KMS-11 (cell line): ENCODE data around the gene OR5H1.

ENCODE experiments used
- H2AFZ ChIP-seq: fragments of 200-600 bp; sonication (generic); 2 replicates; pipeline ENCODE4 v1.6.1; 2016; ENCODE audit warnings: antibody characterized with exemption, mixed run types, low read depth
- H3K27ac ChIP-seq: fragments of 200-600 bp; sonication (generic); 2 replicates; pipeline ENCODE4 v1.6.1; 2016; ENCODE audit warnings: mild to moderate bottlenecking, mixed run types
- H3K27me3 ChIP-seq: fragments of 200-600 bp; sonication (generic); 2 replicates; pipeline ENCODE4 v1.6.1; 2017; ENCODE audit warnings: mild to moderate bottlenecking, low read depth, mixed run types, moderate library complexity; ENCODE audit not compliant: insufficient read depth
- H3K36me3 ChIP-seq: fragments of 200-600 bp; sonication (generic); 2 replicates; pipeline ENCODE4 v1.6.1; 2017; ENCODE audit warnings: mild to moderate bottlenecking, mixed run types; ENCODE audit not compliant: insufficient read depth
- H3K4me1 ChIP-seq: fragments of 200-600 bp; sonication (generic); 2 replicates; pipeline ENCODE4 v1.6.1; 2016; ENCODE audit warnings: mild to moderate bottlenecking, low read depth, mixed run types; ENCODE audit not compliant: poor library complexity, severe bottlenecking
- H3K4me2 ChIP-seq: fragments of 200-600 bp; sonication (generic); 2 replicates; pipeline ENCODE4 v1.7.0; 2016; ENCODE audit warnings: mild to moderate bottlenecking, mixed run types
- H3K4me3 ChIP-seq: fragments of 200-600 bp; sonication (generic); IDR thresholded peaks from 2 replicates; pipeline ENCODE4 v1.6.1; 2017; ENCODE audit warnings: low read depth, low read length, mixed read lengths; ENCODE audit not compliant: insufficient read depth
- H3K79me2 ChIP-seq: fragments of 200-600 bp; sonication (generic); 2 replicates; pipeline ENCODE4 v1.6.1; 2016; ENCODE audit warnings: low read depth, mixed run types; ENCODE audit not compliant: insufficient read depth
- H3K9ac ChIP-seq: fragments of 200-600 bp; sonication (generic); 2 replicates; pipeline ENCODE4 v1.6.1; 2016; ENCODE audit warnings: mild to moderate bottlenecking, mixed run types
- H4K20me1 ChIP-seq: fragments of 200-600 bp; sonication (generic); 2 replicates; pipeline ENCODE4 v1.6.1; 2016; ENCODE audit warnings: mild to moderate bottlenecking, mixed run types; ENCODE audit not compliant: insufficient read depth
- CTCF ChIP-seq: fragments of 200-600 bp; sonication (generic); conservative IDR thresholded peaks from 2 replicates; pipeline ENCODE4 v1.6.1; 2017; ENCODE audit warnings: low read depth, mild to moderate bottlenecking, antibody characterized with exemption, low read length, moderate library complexity, mixed read lengths

The OR5H1 gene

GRCh38 chr3:98130421-98130820 lies at the start of gene OR5H1:
OR5H1 (plus strand) TSS chr3:98130721; CDS start chr3:98132698, 1,977 bp downstream.
- peaks cover 3% of the 10 kb centered on the region for H3K4me1 ChIP-seq
- H3K27ac ChIP-seq = no peak within 1 kb of the TSS
- H2AFZ ChIP-seq = no peak within 1 kb of the TSS
- no peak within 1 kb of the TSS for H3K4me2 ChIP-seq
- H3K9ac ChIP-seq = no peak within 1 kb of the TSS
- no peak within 1 kb of the TSS for H3K4me3 ChIP-seq
- no peaks in the 10 kb centered on the region for H3K27me3 ChIP-seq
- H3K79me2 ChIP-seq = no peaks in the 10 kb centered on the region
- no peaks in the 10 kb centered on the region for H4K20me1 ChIP-seq
- H3K36me3 ChIP-seq = no peaks in the 10 kb centered on the region
- no peak for TF ChIP-seq CTCF

GRCh38 chr3:98086873-98087272 lies 43.6 kb upstream of the OR5H1 start, which contains the start of gene OR5AC2:
OR5AC2 (plus strand) TSS chr3:98087173; CDS start chr3:98087173, 0 bp downstream.
- TF ChIP-seq CTCF = no peak
- H3K36me3 ChIP-seq = no peaks in the 10 kb centered on the region
- H3K9ac ChIP-seq = no peak within 1 kb of the TSS
- H3K27ac ChIP-seq = no peak within 1 kb of the TSS
- no peak within 1 kb of the TSS for H2AFZ ChIP-seq
- no peak within 1 kb of the TSS for H3K4me3 ChIP-seq
- no peaks in the 10 kb centered on the region for H3K79me2 ChIP-seq
- no peak within 1 kb of the TSS for H3K4me2 ChIP-seq
- no peaks in the 10 kb centered on the region for H3K4me1 ChIP-seq
- H3K27me3 ChIP-seq = no peaks in the 10 kb centered on the region
- no peaks in the 10 kb centered on the region for H4K20me1 ChIP-seq

GRCh38 chr3:98095882-98096281 lies 34.6 kb upstream of the OR5H1 start:
- Histone ChIP-seq H4K20me1 (no peaks in the 10 kb centered on the region), H2AFZ (no peak overlapping the region), H3K27me3 (no peaks in the 10 kb centered on the region), H3K4me2 (no peak overlapping the region), H3K36me3 (no peaks in the 10 kb centered on the region), H3K27ac (no peak overlapping the region), H3K9ac (no peak overlapping the region), H3K79me2 (no peaks in the 10 kb centered on the region), H3K4me1 (no peaks in the 10 kb centered on the region), H3K4me3 (no peak overlapping the region)
- TF ChIP-seq CTCF = no peak

- no peaks in the 10 kb centered on the region for H3K4me1 ChIP-seq
- no peaks in the 10 kb centered on the region for H3K79me2 ChIP-seq
- no peaks in the 10 kb centered on the region for H4K20me1 ChIP-seq
- TF ChIP-seq CTCF = no peak
- H3K4me2 ChIP-seq = no peak overlapping the region
- H3K36me3 ChIP-seq = no peaks in the 10 kb centered on the region
- no peaks in the 10 kb centered on the region for H3K27me3 ChIP-seq
- no peak overlapping the region for H3K4me3 ChIP-seq
- H2AFZ ChIP-seq = no peak overlapping the region
- H3K27ac ChIP-seq = no peak overlapping the region
- no peak overlapping the region for H3K9ac ChIP-seq
Measured at GRCh38 chr3:98099848-98100247, 30.7 kb upstream of the OR5H1 start.

GRCh38 chr3:98108162-98108561 lies 22.4 kb upstream of the OR5H1 start:
- Histone ChIP-seq H3K4me2 (no peak overlapping the region), H4K20me1 (no peaks in the 10 kb centered on the region), H3K27me3 (no peaks in the 10 kb centered on the region), H3K4me1 (no peaks in the 10 kb centered on the region), H3K9ac (no peak overlapping the region), H3K27ac (no peak overlapping the region), H3K4me3 (no peak overlapping the region), H2AFZ (no peak overlapping the region), H3K79me2 (no peaks in the 10 kb centered on the region), H3K36me3 (no peaks in the 10 kb centered on the region)
- no peak for TF ChIP-seq CTCF
